GM23338 (cell line): ENCODE data around the gene PNPLA5. TPM values are rescaled to one million over a fixed set of nuclear protein-coding genes. Genes with fewer than 3 reads are reported as not detected.

Experiments used
- ATAC-seq: fragments of 200-7000 bp; cut with Tn5 transposase; 3 replicates; pipeline ENCODE4 v1.9.1; 2020
- DNase-seq: peaks from one replicate; pipeline ENCODE4 v3.0.0-alpha.2; 2015; ENCODE audit warnings: low spot score
- H2AFZ ChIP-seq: fragments of 200-600 bp; sonication (generic); 2 replicates; pipeline ENCODE4 v1.8.0; 2016; ENCODE audit warnings: antibody characterized with exemption, mild to moderate bottlenecking, moderate library complexity
- H3F3A ChIP-seq: fragments of 200-600 bp; sonication (generic); replicated peaks from 2 replicates; pipeline ENCODE4 v1.8.0; 2017; ENCODE audit warnings: antibody characterized with exemption, mixed run types, low read depth
- H3K27ac ChIP-seq: fragments of 200-600 bp; sonication (generic); 2 replicates; pipeline ENCODE4 v1.6.1; 2016; ENCODE audit warnings: low read depth
- H3K27me3 ChIP-seq: fragments of 200-600 bp; sonication (generic); 2 replicates; pipeline ENCODE4 v1.8.0; 2016; ENCODE audit warnings: mild to moderate bottlenecking, mixed run types, moderate library complexity; ENCODE audit not compliant: insufficient read depth
- H3K36me3 ChIP-seq: fragments of 200-600 bp; sonication (generic); 2 replicates; pipeline ENCODE4 v1.8.0; 2016; ENCODE audit warnings: mild to moderate bottlenecking; ENCODE audit not compliant: insufficient read depth
- H3K4me1 ChIP-seq: fragments of 200-600 bp; sonication (generic); 2 replicates; pipeline ENCODE4 v1.8.0; 2016; ENCODE audit warnings: mild to moderate bottlenecking, moderate library complexity; ENCODE audit not compliant: insufficient read depth
- H3K4me2 ChIP-seq: fragments of 200-600 bp; sonication (generic); 2 replicates; pipeline ENCODE4 v1.7.1; 2017; ENCODE audit warnings: mixed run types
- H3K4me3 ChIP-seq: fragments of 200-600 bp; sonication (generic); 2 replicates; pipeline ENCODE4 v1.6.1; 2016; ENCODE audit warnings: mixed run types
- H3K79me2 ChIP-seq: fragments of 200-600 bp; sonication (generic); replicated peaks from 2 replicates; pipeline ENCODE4 v1.8.0; 2017; ENCODE audit warnings: mild to moderate bottlenecking; ENCODE audit not compliant: insufficient read depth
- H3K9me2 ChIP-seq: fragments of 200-600 bp; sonication (generic); 2 replicates; pipeline ENCODE4 v1.8.0; 2017; ENCODE audit not compliant: insufficient read depth
- H4K20me1 ChIP-seq: fragments of 200-600 bp; sonication (generic); replicated peaks from 2 replicates; pipeline ENCODE4 v1.8.0; 2017; ENCODE audit warnings: mild to moderate bottlenecking; ENCODE audit not compliant: insufficient read depth
- H3K27ac Mint-ChIP-seq: 2 replicates; pipeline ENCODE4 v1.8.0; 2020; ENCODE audit warnings: inconsistent platforms, mild to moderate bottlenecking, moderate library complexity, mixed read lengths
- H3K27me3 Mint-ChIP-seq: 3 replicates; pipeline ENCODE4 v1.8.0; 2022; ENCODE audit warnings: low read depth, mild to moderate bottlenecking, moderate library complexity, mixed read lengths, inconsistent platforms; ENCODE audit not compliant: insufficient read depth, poor library complexity
- H3K36me3 Mint-ChIP-seq: 3 replicates; pipeline ENCODE4 v1.8.0; 2021; ENCODE audit warnings: low read depth, mild to moderate bottlenecking, inconsistent platforms, moderate library complexity, mixed read lengths
- H3K4me1 Mint-ChIP-seq: 3 replicates; pipeline ENCODE4 v1.8.0; 2020; ENCODE audit warnings: mild to moderate bottlenecking, inconsistent platforms, mixed read lengths
- H3K4me3 Mint-ChIP-seq: 3 replicates; pipeline ENCODE4 v1.8.0; 2021; ENCODE audit warnings: moderate library complexity, mild to moderate bottlenecking, inconsistent platforms, mixed read lengths
- H3K9me3 Mint-ChIP-seq: 3 replicates; pipeline ENCODE4 v1.8.0; 2020; ENCODE audit warnings: moderate library complexity, mild to moderate bottlenecking, inconsistent platforms, mixed read lengths
- CREB1 ChIP-seq: fragments of 250-450 bp; sonication (Bioruptor Pico); IDR thresholded peaks from 2 replicates; pipeline ENCODE4 v1.5.0; 2020; ENCODE audit warnings: low read depth, mild to moderate bottlenecking, moderate library complexity
- CTCF ChIP-seq, 2 experiments: fragments of 200-600 bp in 1 of 2; sonication (generic) in 1 of 2; conservative IDR thresholded peaks; 2 replicates each; pipeline versions ENCODE4 v1.5.1 to v1.6.1; 2016 to 2017; ENCODE audit warnings: antibody characterized with exemption in 2 of 2, low read depth in 2 of 2, mild to moderate bottlenecking in 2 of 2, moderate library complexity in 1 of 2
- ETS1 ChIP-seq: IDR thresholded peaks from 2 replicates; pipeline ENCODE4 v1.6.1; 2016; ENCODE audit warnings: antibody characterized with exemption
- EZH2 ChIP-seq: fragments of 200-600 bp; sonication (generic); IDR thresholded peaks from one replicate; pipeline ENCODE4 v1.8.0; 2017; ENCODE audit warnings: antibody characterized with exemption, mild to moderate bottlenecking, low read depth; ENCODE audit not compliant: unreplicated experiment
- EZH2phosphoT487 ChIP-seq: fragments of 200-600 bp; sonication (generic); IDR thresholded peaks from one replicate; pipeline ENCODE4 v1.8.1; 2018; ENCODE audit warnings: antibody characterized with exemption; ENCODE audit not compliant: unreplicated experiment
- JUNB ChIP-seq: IDR thresholded peaks from one replicate; pipeline ENCODE4 v1.6.1; 2016; ENCODE audit warnings: antibody characterized with exemption; ENCODE audit not compliant: unreplicated experiment
- NANOG ChIP-seq: IDR thresholded peaks from 2 replicates; pipeline ENCODE4 v1.6.1; 2016; ENCODE audit warnings: antibody characterized with exemption, borderline replicate concordance
- POLR2AphosphoS5 ChIP-seq: IDR thresholded peaks from 2 replicates; pipeline ENCODE4 v1.6.1; 2016; ENCODE audit warnings: antibody characterized with exemption, low read depth
- REST ChIP-seq: IDR thresholded peaks from one replicate; pipeline ENCODE4 v1.6.1; 2018; ENCODE audit warnings: antibody characterized with exemption; ENCODE audit not compliant: unreplicated experiment
- STAT1 ChIP-seq: IDR thresholded peaks from one replicate; pipeline ENCODE4 v1.6.1; 2016; ENCODE audit warnings: antibody characterized with exemption; ENCODE audit not compliant: unreplicated experiment
- ZNF114 ChIP-seq: fragments of 250-450 bp; sonication (Bioruptor Pico); IDR thresholded peaks from 2 replicates; pipeline ENCODE4 v1.5.0; 2020; ENCODE audit warnings: mild to moderate bottlenecking, moderate library complexity
- ZNF462 ChIP-seq: fragments of 250-450 bp; sonication (Bioruptor Pico); IDR thresholded peaks from 2 replicates; pipeline ENCODE4 v1.5.0; 2020; ENCODE audit warnings: mild to moderate bottlenecking, moderate library complexity
- polyA plus RNA-seq: library from polyadenylated mRNA; unstranded; fragments of >200 nt; fragmentation: Nextera tagmentation; extraction: Ambion mirVana; gene quantifications from 2 replicates; pipeline ENCODE4 v1.2.1, GENCODE V29; 2016
- total RNA-seq: library from RNA; depleted of rRNA; stranded (reverse); fragments of >200 nt; shearing (Covaris generic); gene quantifications from 2 replicates; pipeline ENCODE4 v1.2.3, GENCODE V29; 2014

The PNPLA5 gene
- total and polyA plus RNA-seq, 2 experiments from 2014 or later: 2.3 to 6.8 TPM

- H3K27me3 Mint-ChIP-seq: peaks cover 24% of the 10 kb centered on the region
- no peak overlapping the region for H3K27ac ChIP-seq
- DNase-seq (no peak), ATAC-seq (no peak; the same call in 2 of the 3 replicates)
- H3K27ac Mint-ChIP-seq: no peak overlapping the region
- no peak overlapping the region for H3K4me3 ChIP-seq
- H3K4me3 Mint-ChIP-seq: no peak overlapping the region
- H3K27me3 ChIP-seq: 0 out of 2 replicates have a peak, but pooled peaks cover 2% of the 10 kb centered on the region
- no peak for TF ChIP-seq JUNB
- TF ChIP-seq EZH2: no peak
- TF ChIP-seq STAT1: no peak
- no peak for TF ChIP-seq CREB1 (CRISPR knock-in tag)
- no peak for TF ChIP-seq POLR2AphosphoS5
- no peak for TF ChIP-seq REST
- TF ChIP-seq ZNF462: no peak
- no peak for TF ChIP-seq NANOG
- TF ChIP-seq ZNF114: no peak
- no peak for TF ChIP-seq EZH2phosphoT487
- TF ChIP-seq ETS1: no peak
- TF ChIP-seq CTCF (conservative IDR thresholded peaks at IDR 0.05; ENCODE audit: low read depth in 2 of 2): no peak
- H3K79me2 ChIP-seq: peaks cover 77% of the 10 kb centered on the region
- peaks cover 36% of the 10 kb centered on the region for H3K4me1 Mint-ChIP-seq
- no peak overlapping the region for H2AFZ ChIP-seq
- H3K4me1 ChIP-seq: peaks cover 21% of the 10 kb centered on the region
- no peaks in the 10 kb centered on the region for H3K9me2 ChIP-seq
- H3K4me2 ChIP-seq: peak overlapping the region; percentile 64
- H3K36me3 ChIP-seq: no peaks in the 10 kb centered on the region; the same call in 1 of the 2 replicates
- H4K20me1 ChIP-seq: no peaks in the 10 kb centered on the region; the same call in 1 of the 2 replicates
- peaks cover 14% of the 10 kb centered on the region for H3K9me3 Mint-ChIP-seq
- peaks cover 8% of the 10 kb centered on the region; the same call in 1 of the 2 replicates for H3F3A ChIP-seq
- H3K36me3 Mint-ChIP-seq: peaks cover 25% of the 10 kb centered on the region
Observed at GRCh38 chr22:43858156-43858895, 33.5 kb downstream of the PNPLA5 start.
